HL-60 (cell line): ENCODE results near the gene MVP.
"Not testable (repeated sequence)": the region's sequence is repeated elsewhere in the genome, so short reads cannot be mapped to it uniquely, and the experiment has no call there.

Experiments
- DNase-seq, 2 experiments: peaks; one replicate each; pipeline ENCODE4 v3.0.0-alpha.2; 2010 to 2020; ENCODE audit warnings: low read depth in 1 of 2, low spot score in 1 of 2
- H3K27ac ChIP-seq: fragments of 250-450 bp; sonication (Bioruptor Pico); replicated peaks from 2 replicates; pipeline ENCODE4 v1.5.1; 2020; ENCODE audit warnings: mild to moderate bottlenecking, moderate library complexity
- H3K27me3 ChIP-seq: fragments of 250-450 bp; sonication (Bioruptor Pico); 2 replicates; pipeline ENCODE4 v1.5.1; 2021; ENCODE audit warnings: mild to moderate bottlenecking, moderate library complexity; ENCODE audit not compliant: insufficient read depth, poor library complexity, severe bottlenecking
- H3K4me3 ChIP-seq: replicated peaks from 2 replicates; pipeline ENCODE4 v1.5.1; 2011; ENCODE audit warnings: mild to moderate bottlenecking, control low read depth, low read length; ENCODE audit not compliant: insufficient read depth
- GABPA ChIP-seq: IDR thresholded peaks from 2 replicates; pipeline ENCODE4 v1.6.1; 2012; ENCODE audit warnings: low read depth
- POLR2AphosphoS5 ChIP-seq: IDR thresholded peaks from 2 replicates; pipeline ENCODE4 v1.6.1; 2012; ENCODE audit warnings: low read depth
- SPI1 ChIP-seq: IDR thresholded peaks from 2 replicates; pipeline ENCODE4 v1.6.1; 2012; ENCODE audit warnings: low read depth, mild to moderate bottlenecking, borderline replicate concordance
- TF ChIP-seq, protein P1 (sequence below): IDR thresholded peaks from 2 replicates; pipeline ENCODE4 v1.6.1; 2012; ENCODE audit warnings: low read depth; ENCODE audit not compliant: insufficient replicate concordance
- TF ChIP-seq, protein P2 (sequence below): IDR thresholded peaks from one replicate; pipeline ENCODE4 v1.5.1; 2011; ENCODE audit warnings: low read length, control low read depth, inconsistent platforms; ENCODE audit not compliant: insufficient read depth

The MVP gene

DNA sequence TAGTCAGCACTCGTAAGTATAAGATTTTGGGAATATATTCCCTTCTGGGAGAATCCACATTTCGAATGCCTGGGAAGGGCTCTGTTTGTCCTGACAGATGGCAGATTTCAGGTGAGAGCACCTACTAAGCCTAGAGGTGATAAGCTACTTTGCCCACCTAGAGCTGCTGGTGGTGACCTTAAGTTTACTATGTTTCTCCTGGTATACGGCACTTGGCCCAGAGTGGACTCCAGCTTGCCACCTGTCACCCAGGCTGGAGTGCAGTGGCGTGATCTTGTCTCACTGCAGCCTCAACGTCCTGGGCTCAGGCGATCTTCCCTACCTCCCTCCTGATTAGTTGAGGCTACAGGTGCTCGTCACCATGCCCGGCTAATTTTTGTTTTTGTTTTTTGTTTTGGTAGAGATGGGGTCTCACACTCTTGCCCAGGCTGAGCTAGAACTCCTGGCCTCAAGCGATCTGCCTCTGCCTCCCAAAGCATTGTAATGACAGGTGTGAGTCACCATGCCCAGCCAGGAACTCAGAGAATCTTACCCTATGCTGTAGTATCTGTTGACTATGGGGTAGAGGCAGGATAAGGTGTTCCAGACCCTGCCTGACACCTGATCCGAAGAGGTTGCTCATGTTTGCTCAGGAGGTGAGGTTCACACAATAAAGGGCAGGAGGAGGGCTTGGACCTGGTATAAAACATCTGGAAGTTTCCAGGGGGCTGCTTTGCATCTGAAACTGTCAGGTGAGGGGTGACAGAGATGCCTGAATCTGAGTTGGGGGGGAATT lies 42.5 kb upstream of the MVP start, which contains the start of gene ZG16:
TSS of gene ZG16 (plus strand) at position 681 of the 775 bp plus-strand sequence. CDS start 1,011 bp downstream, outside the sequence.
- Histone ChIP-seq H3K4me3 (no peak within 1 kb of the TSS), H3K27ac (no peak within 1 kb of the TSS), H3K27me3 (no peaks in the 10 kb centered on the region)
- no peak for DNase-seq
- TF ChIP-seq POLR2AphosphoS5 = no peak

DNA sequence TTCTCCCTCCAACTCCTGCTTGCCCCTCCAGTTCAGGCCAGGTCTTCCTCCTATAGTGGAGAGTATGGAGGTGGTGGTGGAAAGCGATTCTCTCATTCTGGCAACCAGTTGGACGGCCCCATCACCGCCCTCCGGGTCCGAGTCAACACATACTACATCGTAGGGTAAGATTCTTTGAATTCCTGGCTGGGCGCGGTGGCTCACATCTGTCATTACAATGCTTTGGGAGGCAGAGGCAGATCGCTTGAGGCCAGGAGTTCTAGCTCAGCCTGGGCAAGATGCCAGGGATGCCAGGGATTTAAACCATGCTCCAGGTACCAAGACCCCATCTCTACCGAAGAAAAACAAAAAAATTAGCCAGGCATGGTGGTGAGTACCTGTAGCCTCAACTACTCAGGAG lies 40.8 kb upstream of the MVP start:
- no peak for DNase-seq
- H3K4me3 ChIP-seq = no peak overlapping the region
- TF ChIP-seq GABPA (no peak), SPI1 (no peak), POLR2AphosphoS5 (no peak)
- TF ChIP-seq, protein P1, sequence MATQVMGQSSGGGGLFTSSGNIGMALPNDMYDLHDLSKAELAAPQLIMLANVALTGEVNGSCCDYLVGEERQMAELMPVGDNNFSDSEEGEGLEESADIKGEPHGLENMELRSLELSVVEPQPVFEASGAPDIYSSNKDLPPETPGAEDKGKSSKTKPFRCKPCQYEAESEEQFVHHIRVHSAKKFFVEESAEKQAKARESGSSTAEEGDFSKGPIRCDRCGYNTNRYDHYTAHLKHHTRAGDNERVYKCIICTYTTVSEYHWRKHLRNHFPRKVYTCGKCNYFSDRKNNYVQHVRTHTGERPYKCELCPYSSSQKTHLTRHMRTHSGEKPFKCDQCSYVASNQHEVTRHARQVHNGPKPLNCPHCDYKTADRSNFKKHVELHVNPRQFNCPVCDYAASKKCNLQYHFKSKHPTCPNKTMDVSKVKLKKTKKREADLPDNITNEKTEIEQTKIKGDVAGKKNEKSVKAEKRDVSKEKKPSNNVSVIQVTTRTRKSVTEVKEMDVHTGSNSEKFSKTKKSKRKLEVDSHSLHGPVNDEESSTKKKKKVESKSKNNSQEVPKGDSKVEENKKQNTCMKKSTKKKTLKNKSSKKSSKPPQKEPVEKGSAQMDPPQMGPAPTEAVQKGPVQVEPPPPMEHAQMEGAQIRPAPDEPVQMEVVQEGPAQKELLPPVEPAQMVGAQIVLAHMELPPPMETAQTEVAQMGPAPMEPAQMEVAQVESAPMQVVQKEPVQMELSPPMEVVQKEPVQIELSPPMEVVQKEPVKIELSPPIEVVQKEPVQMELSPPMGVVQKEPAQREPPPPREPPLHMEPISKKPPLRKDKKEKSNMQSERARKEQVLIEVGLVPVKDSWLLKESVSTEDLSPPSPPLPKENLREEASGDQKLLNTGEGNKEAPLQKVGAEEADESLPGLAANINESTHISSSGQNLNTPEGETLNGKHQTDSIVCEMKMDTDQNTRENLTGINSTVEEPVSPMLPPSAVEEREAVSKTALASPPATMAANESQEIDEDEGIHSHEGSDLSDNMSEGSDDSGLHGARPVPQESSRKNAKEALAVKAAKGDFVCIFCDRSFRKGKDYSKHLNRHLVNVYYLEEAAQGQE = no peak
- TF ChIP-seq, protein P2, sequence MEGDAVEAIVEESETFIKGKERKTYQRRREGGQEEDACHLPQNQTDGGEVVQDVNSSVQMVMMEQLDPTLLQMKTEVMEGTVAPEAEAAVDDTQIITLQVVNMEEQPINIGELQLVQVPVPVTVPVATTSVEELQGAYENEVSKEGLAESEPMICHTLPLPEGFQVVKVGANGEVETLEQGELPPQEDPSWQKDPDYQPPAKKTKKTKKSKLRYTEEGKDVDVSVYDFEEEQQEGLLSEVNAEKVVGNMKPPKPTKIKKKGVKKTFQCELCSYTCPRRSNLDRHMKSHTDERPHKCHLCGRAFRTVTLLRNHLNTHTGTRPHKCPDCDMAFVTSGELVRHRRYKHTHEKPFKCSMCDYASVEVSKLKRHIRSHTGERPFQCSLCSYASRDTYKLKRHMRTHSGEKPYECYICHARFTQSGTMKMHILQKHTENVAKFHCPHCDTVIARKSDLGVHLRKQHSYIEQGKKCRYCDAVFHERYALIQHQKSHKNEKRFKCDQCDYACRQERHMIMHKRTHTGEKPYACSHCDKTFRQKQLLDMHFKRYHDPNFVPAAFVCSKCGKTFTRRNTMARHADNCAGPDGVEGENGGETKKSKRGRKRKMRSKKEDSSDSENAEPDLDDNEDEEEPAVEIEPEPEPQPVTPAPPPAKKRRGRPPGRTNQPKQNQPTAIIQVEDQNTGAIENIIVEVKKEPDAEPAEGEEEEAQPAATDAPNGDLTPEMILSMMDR = no peak

DNA sequence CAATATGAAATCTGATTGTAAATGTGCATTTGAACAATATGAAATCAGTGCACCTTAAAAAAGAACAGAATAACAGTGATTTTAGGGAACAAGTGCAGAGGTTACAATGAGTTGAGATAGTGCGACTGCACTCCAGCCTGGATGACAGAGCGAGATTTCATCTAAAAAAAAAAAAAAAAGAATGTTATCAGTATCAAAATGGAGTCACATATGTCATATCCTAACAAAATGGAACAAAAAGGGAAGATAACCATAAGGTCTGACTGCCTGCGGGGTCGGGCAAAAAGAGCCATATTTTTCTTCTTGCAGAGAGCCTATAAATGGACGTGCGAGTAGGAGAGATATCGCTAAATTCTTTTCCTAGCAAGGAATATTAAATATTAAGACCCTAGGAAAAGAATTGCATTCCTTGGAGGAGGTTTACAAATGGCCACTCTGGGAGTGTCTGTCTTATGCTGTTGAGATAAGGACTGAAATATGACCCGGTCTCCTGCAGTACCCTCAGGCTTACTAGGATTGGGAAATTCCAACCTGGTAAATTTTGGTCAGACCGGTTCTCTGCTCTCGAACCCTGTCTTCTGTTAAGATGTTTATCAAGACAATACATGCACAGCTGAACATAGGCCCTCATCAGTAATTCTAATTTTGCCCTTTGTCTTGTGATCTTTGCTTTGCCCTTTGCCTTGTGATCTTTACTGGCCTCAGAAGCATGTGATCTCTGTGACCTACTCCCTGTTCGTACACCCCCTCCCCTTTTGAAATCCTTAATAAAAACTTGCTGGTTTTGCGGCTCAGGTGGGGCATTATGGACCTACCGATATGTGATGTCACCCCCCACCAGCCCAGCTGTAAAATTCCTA lies 36.9 kb upstream of the MVP start:
- H3K27ac ChIP-seq, H3K4me3 ChIP-seq, H3K27me3 ChIP-seq, DNase-seq: not testable (repeated sequence)

More for the DNA sequence above, 40.8 kb upstream of the MVP start:
- Histone ChIP-seq H3K27ac (no peak overlapping the region), H3K27me3 (no peaks in the 10 kb centered on the region)

DNA sequence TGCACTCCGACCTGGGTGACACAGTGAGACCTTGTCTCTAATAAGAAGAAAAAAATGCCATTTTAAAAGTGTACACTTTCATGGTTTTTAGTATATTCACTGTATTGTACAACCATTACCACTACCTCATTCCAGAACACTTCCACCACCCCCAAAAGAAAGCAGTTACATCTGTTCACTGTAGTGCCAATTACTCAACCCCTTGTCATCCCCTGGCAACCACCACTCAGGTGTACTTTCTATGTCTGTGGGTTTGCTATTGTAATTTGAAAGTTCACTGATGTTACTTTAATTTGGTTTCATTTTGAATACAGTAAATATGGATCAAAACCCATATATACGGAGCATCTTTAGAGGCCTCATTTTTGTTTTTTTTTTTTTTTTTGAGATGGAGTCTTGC lies 36.1 kb upstream of the MVP start:
- no peak overlapping the region for H3K4me3 ChIP-seq
- DNase-seq = no peak
- no peak overlapping the region for H3K27ac ChIP-seq
- TF ChIP-seq POLR2AphosphoS5 (no peak), GABPA (no peak), SPI1 (no peak)
- TF ChIP-seq, protein P1 = no peak
- TF ChIP-seq, protein P2 = no peak
- no peaks in the 10 kb centered on the region for H3K27me3 ChIP-seq
